ENCODE measurements around the gene PPM1K. TPM values are rescaled to one million over a fixed set of nuclear protein-coding genes. Genes with fewer than 3 reads are reported as not detected.
A peak's percentile ranks its signal among the peaks of the same experiment; 100 is the strongest.
"Not testable (repeated sequence)": the region's sequence is repeated elsewhere in the genome, so short reads cannot be mapped to it uniquely, and the experiment has no call there.

The PPM1K gene
- total RNA-seq, 1 donor from 2014 or later: 248 TPM

DNA sequence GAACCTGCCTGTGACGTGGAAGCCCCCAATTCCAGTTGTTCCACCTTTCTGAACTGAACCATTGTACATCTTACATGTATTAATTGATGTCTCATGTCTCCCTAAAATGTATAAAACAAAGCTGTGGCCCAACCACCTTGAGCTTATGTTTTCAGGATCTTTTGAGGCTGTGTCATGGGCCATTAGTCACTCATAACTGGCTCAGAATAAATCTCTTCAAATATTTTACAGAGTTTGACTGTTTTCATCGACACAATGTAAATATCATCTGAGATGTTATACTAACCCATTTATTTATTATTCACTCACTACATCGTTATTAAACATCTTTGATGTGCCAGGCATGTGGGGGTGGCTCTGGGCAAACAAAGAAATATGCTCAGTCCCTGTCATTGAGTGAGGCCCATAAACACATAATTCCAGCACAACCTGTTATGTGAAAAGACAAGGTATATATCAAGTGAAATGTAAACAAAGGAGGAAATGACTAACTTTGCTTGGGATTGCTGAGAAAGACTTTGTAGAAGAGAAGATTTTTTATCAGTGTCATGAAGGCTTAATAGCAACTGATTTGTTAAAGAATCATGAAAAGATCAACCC is 34.5 kb upstream of the PPM1K start:
- Histone ChIP-seq H3K27me3 (ENCODE audit: low read depth) (no peaks in the 10 kb centered on the region), H3K9me3 (replicated peaks) (peaks cover 4% of the 10 kb centered on the region), H3K4me3 (no peak overlapping the region), H3K36me3 (no peaks in the 10 kb centered on the region), H3K4me1 (peaks cover 15% of the 10 kb centered on the region), H3K27ac (replicated peaks) (no peak overlapping the region)
- DNase-seq: no peak
- TF ChIP-seq, protein P1, sequence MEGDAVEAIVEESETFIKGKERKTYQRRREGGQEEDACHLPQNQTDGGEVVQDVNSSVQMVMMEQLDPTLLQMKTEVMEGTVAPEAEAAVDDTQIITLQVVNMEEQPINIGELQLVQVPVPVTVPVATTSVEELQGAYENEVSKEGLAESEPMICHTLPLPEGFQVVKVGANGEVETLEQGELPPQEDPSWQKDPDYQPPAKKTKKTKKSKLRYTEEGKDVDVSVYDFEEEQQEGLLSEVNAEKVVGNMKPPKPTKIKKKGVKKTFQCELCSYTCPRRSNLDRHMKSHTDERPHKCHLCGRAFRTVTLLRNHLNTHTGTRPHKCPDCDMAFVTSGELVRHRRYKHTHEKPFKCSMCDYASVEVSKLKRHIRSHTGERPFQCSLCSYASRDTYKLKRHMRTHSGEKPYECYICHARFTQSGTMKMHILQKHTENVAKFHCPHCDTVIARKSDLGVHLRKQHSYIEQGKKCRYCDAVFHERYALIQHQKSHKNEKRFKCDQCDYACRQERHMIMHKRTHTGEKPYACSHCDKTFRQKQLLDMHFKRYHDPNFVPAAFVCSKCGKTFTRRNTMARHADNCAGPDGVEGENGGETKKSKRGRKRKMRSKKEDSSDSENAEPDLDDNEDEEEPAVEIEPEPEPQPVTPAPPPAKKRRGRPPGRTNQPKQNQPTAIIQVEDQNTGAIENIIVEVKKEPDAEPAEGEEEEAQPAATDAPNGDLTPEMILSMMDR (IDR thresholded peaks at IDR 0.05; ENCODE audit: borderline replicate concordance): no peak
- intact Hi-C loops (cut with micrococcal nuclease): no loop called here

DNA sequence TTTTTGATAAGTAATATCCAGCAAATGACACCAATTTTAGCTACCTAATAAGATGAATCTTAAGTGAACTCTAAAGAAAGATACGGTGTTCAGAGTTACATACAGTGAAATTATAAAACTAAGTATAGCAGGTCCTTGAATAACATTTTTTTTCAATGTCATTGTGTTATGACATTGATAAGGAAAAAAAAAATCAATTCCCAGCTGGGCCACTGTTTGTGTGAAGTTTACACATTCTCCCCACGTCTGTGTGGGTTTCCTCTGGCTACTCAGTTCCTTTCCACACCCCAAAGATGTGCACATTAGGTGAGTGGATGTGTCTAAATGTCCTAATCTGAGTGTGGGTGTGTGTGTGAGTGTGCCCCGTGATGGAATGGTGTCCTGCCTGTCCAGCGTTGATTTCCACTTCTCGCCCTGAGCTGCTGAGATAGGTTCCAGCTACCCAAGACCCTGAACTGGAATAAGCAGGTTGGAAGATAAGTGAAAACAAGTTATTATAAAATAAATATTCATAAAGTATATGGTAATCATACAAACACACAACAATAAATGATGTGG is 31.2 kb upstream of the PPM1K start:
- H3K27me3 ChIP-seq (ENCODE audit: low read depth): no peaks in the 10 kb centered on the region
- H3K9me3 ChIP-seq (replicated peaks): peaks cover 17% of the 10 kb centered on the region
- DNase-seq: no peak
- intact Hi-C loops (cut with micrococcal nuclease): no loop called here
- TF ChIP-seq, protein P1 (IDR thresholded peaks at IDR 0.05; ENCODE audit: borderline replicate concordance): no peak
- no peaks in the 10 kb centered on the region for H3K36me3 ChIP-seq
- peaks cover 15% of the 10 kb centered on the region for H3K4me1 ChIP-seq
- no peak overlapping the region for H3K4me3 ChIP-seq
- H3K27ac ChIP-seq (replicated peaks): no peak overlapping the region

DNA sequence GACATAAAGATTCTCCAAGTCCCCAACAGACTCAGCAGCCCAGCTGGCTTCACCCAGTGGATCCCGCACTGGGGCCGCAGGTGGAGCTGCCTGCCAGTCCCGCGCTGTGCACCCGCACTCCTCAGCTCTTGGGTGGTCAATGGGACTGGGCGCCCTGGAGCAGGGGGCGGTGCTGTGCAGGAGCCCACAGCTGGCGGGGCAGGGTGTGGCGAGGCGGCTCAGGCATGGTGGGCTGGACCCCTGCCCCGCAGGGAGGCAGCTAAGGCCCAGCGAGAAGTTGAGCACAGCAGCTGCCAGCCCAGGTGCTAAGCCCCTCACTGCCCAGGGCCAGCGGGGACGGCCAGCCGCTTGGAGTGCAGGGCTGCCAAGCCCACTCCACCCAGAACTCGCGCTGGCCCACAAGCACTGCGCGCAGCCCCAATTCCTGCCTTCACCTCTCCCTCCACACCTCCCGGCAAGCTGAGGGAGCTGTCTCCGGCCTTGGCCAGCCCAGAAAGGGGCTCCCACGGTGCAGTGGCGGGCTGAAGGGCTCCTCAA is 28.8 kb upstream of the PPM1K start:
- H3K27ac ChIP-seq (replicated peaks); H3K4me3 ChIP-seq; H3K27me3 ChIP-seq (ENCODE audit: low read depth); H3K36me3 ChIP-seq; intact Hi-C loops (cut with micrococcal nuclease); DNase-seq: not testable (repeated sequence)
- Histone ChIP-seq H3K4me1 (peaks cover 11% of the 10 kb centered on the region), H3K9me3 (replicated peaks) (peaks cover 17% of the 10 kb centered on the region)

DNA sequence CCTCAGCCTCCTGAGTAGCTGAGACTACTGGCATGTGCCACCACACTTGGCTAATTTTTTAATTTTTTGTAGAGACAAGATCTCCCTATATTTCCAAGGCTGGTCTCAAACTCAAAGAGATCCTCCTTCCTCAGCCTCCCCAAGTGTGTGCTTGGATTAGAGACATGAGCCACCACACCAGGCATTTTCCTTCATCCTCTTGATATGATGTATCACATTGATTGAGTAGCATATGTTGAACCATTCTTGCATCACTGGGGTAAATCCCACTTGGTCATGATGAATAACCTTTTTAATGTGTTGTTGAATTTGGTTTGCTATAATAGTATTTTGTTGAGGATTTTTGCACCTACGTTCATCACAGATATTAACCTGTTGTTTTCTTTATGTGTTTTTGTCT is 24.2 kb upstream of the PPM1K start:
- no peak for DNase-seq
- TF ChIP-seq, protein P1 (IDR thresholded peaks at IDR 0.05; ENCODE audit: borderline replicate concordance): no peak
- intact Hi-C loops (cut with micrococcal nuclease): no loop called here

DNA sequence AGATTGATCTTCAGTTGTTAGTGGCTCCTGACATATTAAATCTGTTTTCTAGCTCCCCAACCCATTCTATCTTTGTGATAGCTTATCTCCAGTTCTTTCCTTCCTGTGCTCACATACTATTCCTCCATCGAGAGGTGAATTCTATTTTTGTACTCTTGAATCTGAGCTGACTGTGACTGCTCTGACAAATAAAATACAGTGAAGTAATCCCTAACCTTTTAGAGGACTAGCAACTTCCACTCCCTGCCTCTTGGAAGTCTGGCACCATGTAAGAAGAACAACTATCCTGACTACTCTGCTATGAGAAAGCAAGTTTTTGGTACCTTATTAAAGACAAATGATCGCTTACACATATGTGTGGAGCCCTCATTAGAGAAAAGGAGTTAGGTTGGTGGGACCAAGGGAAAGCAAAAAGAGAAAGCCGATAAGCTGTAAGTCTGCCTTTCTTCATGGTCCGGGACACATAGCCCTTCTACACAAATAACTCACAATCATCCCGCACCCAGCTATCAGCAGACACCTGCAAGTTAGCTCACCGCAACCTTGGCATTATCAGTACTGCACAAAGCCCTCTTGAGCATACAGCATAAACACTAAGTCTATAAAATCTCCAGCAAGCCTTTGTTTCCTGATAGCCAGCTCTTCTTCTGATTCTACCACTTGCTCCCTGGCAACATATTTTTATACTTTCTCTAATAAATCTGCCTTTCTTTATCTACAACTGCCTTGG is 13.5 kb upstream of the PPM1K start:
- H3K27ac ChIP-seq (replicated peaks): peak overlapping the region; percentile 93
- DNase-seq: no peak
- H3K27me3 ChIP-seq (ENCODE audit: low read depth): no peaks in the 10 kb centered on the region
- TF ChIP-seq, protein P1 (IDR thresholded peaks at IDR 0.05; ENCODE audit: borderline replicate concordance): peak; percentile 29
- peaks cover 46% of the 10 kb centered on the region for H3K4me1 ChIP-seq
- intact Hi-C loops (cut with micrococcal nuclease): no loop called here
- H3K36me3 ChIP-seq: no peaks in the 10 kb centered on the region
- peak overlapping the region; percentile 38 for H3K4me3 ChIP-seq
- no peaks in the 10 kb centered on the region for H3K9me3 ChIP-seq (replicated peaks)

More for the DNA sequence above, 24.2 kb upstream of the PPM1K start:
- Histone ChIP-seq H3K27ac (replicated peaks) (no peak overlapping the region), H3K9me3 (replicated peaks) (peaks cover 11% of the 10 kb centered on the region), H3K4me3 (no peak overlapping the region), H3K36me3 (no peaks in the 10 kb centered on the region), H3K27me3 (ENCODE audit: low read depth) (no peaks in the 10 kb centered on the region), H3K4me1 (no peaks in the 10 kb centered on the region)

DNA sequence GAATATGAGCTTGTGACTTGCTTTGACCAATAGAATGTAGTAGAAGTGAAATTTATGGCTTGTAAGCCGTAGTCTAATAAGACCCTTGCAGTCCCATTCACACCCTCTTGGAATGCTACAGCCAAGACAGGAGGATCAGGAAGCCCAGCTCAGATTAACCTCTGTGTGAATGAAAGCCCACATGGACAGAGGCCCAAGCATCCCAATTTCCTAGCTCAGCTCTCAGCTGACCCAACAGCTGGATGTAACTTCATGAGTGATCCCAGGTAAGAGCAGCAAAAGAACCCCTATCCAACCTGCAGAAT is 12.8 kb upstream of the PPM1K start:
- intact Hi-C loops (cut with micrococcal nuclease): no loop called here
- TF ChIP-seq, protein P1 (IDR thresholded peaks at IDR 0.05; ENCODE audit: borderline replicate concordance): no peak
- Histone ChIP-seq H3K27me3 (ENCODE audit: low read depth) (no peaks in the 10 kb centered on the region), H3K4me1 (peaks cover 49% of the 10 kb centered on the region), H3K4me3 (no peak overlapping the region), H3K27ac (replicated peaks) (peak overlapping the region; percentile 93), H3K9me3 (replicated peaks) (no peaks in the 10 kb centered on the region), H3K36me3 (no peaks in the 10 kb centered on the region)
- DNase-seq: no peak
